ENCODE data around the gene SPRYD7.
A peak's percentile ranks its signal among the peaks of the same experiment; 100 is the strongest.

The SPRYD7 gene

GRCh38 chr13:49938314-49938713, 2.2 kb upstream of the SPRYD7 start:
- Histone ChIP-seq H3K9me2 (replicated peaks; ENCODE audit: control insufficient read depth, low read length) (no peaks in the 10 kb centered on the region), H3K27ac (ENCODE audit: low read depth, low read length) (peak overlapping the region; percentile 77)

DNA sequence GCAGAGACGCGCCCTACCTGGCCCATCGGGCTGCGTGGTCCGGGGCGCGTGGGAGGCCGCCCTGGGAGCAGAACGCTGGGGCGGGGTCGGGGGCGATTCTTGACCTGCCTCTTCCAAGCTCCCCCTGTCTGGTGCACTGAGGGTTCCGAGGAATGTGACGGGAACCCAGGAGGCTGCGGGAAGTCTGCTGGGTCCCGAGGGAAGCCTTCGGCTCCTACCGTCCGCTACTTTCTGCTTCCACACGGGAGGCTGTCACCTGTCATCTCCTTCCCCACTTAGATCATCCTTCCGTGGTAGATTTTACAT, 781 bp upstream of the SPRYD7 start:
- H3K4me3 ChIP-seq (ENCODE audit: low read length): peak overlapping the region; percentile 96
- peak overlapping the region; percentile 83 for H3K4me2 ChIP-seq (ENCODE audit: low read length)
- H3K27me3 ChIP-seq (ENCODE audit: control insufficient read depth, low read length): no peaks in the 10 kb centered on the region
- no peak for TF ChIP-seq EZH2phosphoT487 (IDR thresholded peaks at IDR 0.05; ENCODE audit: borderline replicate concordance, low read length)
- TF ChIP-seq CTCF (IDR thresholded peaks at IDR 0.05; ENCODE audit: low read depth, low read length, poor library complexity, severe bottlenecking): no peak
- peaks cover 36% of the 10 kb centered on the region for H3K79me2 ChIP-seq (ENCODE audit: control insufficient read depth, low read length)
- no peaks in the 10 kb centered on the region for H3K9me2 ChIP-seq (replicated peaks; ENCODE audit: control insufficient read depth, low read length)
- H3K4me1 ChIP-seq (ENCODE audit: control insufficient read depth, low read length): peaks cover 42% of the 10 kb centered on the region
- H3K27ac ChIP-seq (ENCODE audit: low read depth, low read length): peak overlapping the region; percentile 50
- peaks cover 7% of the 10 kb centered on the region for H3F3A ChIP-seq (ENCODE audit: control insufficient read depth, insufficient read depth)
- H3K36me3 ChIP-seq (ENCODE audit: control insufficient read depth, low read length): no peaks in the 10 kb centered on the region
- H3K9me3 ChIP-seq (ENCODE audit: control insufficient read depth, insufficient read depth, low read length): no peaks in the 10 kb centered on the region
- no peaks in the 10 kb centered on the region; the same call in 1 of the 2 replicates for H4K20me1 ChIP-seq (ENCODE audit: control insufficient read depth, insufficient read depth, low read depth, low read length)

More at GRCh38 chr13:49938314-49938713, 2.2 kb upstream of the SPRYD7 start:
- TF ChIP-seq CTCF (IDR thresholded peaks at IDR 0.05; ENCODE audit: low read depth, low read length, poor library complexity, severe bottlenecking) (no peak), EZH2phosphoT487 (IDR thresholded peaks at IDR 0.05; ENCODE audit: borderline replicate concordance, low read length) (no peak)
- Histone ChIP-seq H3F3A (ENCODE audit: control insufficient read depth, insufficient read depth) (peaks cover 7% of the 10 kb centered on the region), H3K79me2 (ENCODE audit: control insufficient read depth, low read length) (peaks cover 23% of the 10 kb centered on the region), H3K4me3 (ENCODE audit: low read length) (peak overlapping the region; percentile 96), H3K4me2 (ENCODE audit: low read length) (peak overlapping the region; percentile 83), H3K36me3 (ENCODE audit: control insufficient read depth, low read length) (no peaks in the 10 kb centered on the region), H3K9me3 (ENCODE audit: control insufficient read depth, insufficient read depth, low read length) (no peaks in the 10 kb centered on the region), H3K4me1 (ENCODE audit: control insufficient read depth, low read length) (peaks cover 38% of the 10 kb centered on the region), H3K27me3 (ENCODE audit: control insufficient read depth, low read length) (no peaks in the 10 kb centered on the region), H4K20me1 (ENCODE audit: control insufficient read depth, insufficient read depth, low read depth, low read length) (no peaks in the 10 kb centered on the region; the same call in 1 of the 2 replicates)

DNA sequence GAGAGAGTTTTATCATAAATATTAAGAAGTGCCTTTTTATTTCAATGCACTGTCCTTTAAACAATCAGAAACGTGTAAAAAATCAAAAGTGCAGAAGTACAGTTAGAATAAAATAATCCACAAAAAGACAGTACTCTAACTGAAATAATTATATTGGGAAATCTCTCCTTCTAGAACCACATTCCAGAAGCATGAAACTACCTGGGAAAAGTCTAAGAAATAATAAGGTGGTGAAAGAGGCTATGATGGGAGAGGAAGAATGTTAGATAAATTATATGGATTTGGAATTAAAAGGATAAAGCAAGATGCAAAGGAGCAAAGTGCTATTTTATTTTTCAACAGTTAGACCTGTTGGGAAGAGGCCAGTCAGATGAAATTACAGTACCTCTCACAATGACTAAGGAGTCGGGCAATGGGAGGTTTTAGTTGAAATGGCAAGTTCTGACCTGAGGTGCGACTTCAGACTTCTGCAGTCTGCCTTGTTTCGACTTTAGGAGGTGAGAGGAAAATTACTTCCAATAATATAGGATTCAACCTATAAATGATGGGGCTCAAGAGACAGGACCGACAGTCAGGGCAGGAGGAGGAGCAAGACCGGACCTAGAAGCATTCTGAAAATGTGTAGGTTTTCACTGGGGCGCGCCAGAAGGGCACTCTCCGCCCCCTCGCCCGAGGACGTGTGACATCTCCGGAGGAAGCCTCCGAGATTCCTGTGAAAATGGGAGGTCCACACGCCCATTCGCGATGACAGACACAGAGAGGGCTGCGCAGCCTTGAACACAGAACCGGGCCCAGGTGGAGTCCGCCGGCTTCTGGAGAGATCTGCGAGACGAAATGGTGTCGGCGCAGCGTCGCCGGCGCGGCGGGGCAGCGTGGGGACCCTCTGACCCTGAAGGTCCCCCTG, 717 bp downstream of the SPRYD7 start:
- H3K4me2 ChIP-seq (ENCODE audit: low read length): peak overlapping the region; percentile 95
- H3K27ac ChIP-seq (ENCODE audit: low read depth, low read length): 0 out of 2 replicates have a peak overlapping the region, but pooled peaks have one; percentile 19
- H3K4me1 ChIP-seq (ENCODE audit: control insufficient read depth, low read length): peaks cover 42% of the 10 kb centered on the region
- H3K79me2 ChIP-seq (ENCODE audit: control insufficient read depth, low read length): peaks cover 37% of the 10 kb centered on the region
- H3F3A ChIP-seq (ENCODE audit: control insufficient read depth, insufficient read depth): peaks cover 7% of the 10 kb centered on the region
- no peaks in the 10 kb centered on the region; the same call in 1 of the 2 replicates for H4K20me1 ChIP-seq (ENCODE audit: control insufficient read depth, insufficient read depth, low read depth, low read length)
- no peaks in the 10 kb centered on the region for H3K9me2 ChIP-seq (replicated peaks; ENCODE audit: control insufficient read depth, low read length)
- TF ChIP-seq EZH2phosphoT487 (IDR thresholded peaks at IDR 0.05; ENCODE audit: borderline replicate concordance, low read length) (no peak), CTCF (IDR thresholded peaks at IDR 0.05; ENCODE audit: low read depth, low read length, poor library complexity, severe bottlenecking) (no peak)
- peaks cover 2% of the 10 kb centered on the region; the same call in 1 of the 2 replicates for H3K36me3 ChIP-seq (ENCODE audit: control insufficient read depth, low read length)
- no peaks in the 10 kb centered on the region for H3K27me3 ChIP-seq (ENCODE audit: control insufficient read depth, low read length)
- H3K4me3 ChIP-seq (ENCODE audit: low read length): peak overlapping the region; percentile 96
- H3K9me3 ChIP-seq (ENCODE audit: control insufficient read depth, insufficient read depth, low read length): no peaks in the 10 kb centered on the region
